OCI-LY1 (cell line): ENCODE data around the gene RNF112.
"Not testable (repeated sequence)": the region's sequence is repeated elsewhere in the genome, so short reads cannot be mapped to it uniquely, and the experiment has no call there.

Source experiments
- CTCF ChIP-seq: fragments of 200-600 bp; sonication (generic), shearing (Covaris generic); IDR thresholded peaks from 2 replicates; pipeline ENCODE4 v1.5.1; 2017; ENCODE audit warnings: mild to moderate bottlenecking, antibody characterized with exemption, low read length, moderate library complexity, mixed read lengths
- EZH2 ChIP-seq: fragments of 200-600 bp; sonication (generic), shearing (Covaris generic); IDR thresholded peaks from 2 replicates; pipeline ENCODE4 v1.8.0; 2017; ENCODE audit warnings: borderline replicate concordance, mixed run types, mild to moderate bottlenecking, antibody characterized with exemption, low read length, moderate library complexity, mixed read lengths

GRCh38 chr17:19462456-19463035 lies 51.5 kb downstream of the RNF112 start:
- not testable (repeated sequence) for TF ChIP-seq CTCF, EZH2
